Measurements from ENCODE around the gene ACD.

The ACD gene

DNA sequence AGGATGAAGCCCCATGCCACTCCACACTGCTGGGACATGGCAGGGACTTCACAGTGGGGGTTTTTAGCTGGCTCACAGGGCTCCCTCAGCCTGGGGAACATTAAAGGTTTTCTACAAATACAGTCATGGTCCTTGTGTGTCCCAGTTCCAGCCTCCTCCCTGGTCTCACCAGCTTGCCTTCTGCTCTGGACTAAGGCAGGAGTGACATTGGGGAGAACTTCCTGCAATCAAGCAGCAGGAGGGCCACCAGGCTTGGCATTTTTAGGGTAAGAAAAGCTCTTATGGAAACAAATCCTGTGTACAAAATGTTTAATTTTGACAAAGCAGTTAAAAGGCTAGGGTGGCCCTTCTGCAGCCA, 2.6 kb upstream of the ACD start:
- in situ Hi-C loops (cut with MboI; ENCODE audit: low sequenced_read_pairs) = no loop called here

DNA sequence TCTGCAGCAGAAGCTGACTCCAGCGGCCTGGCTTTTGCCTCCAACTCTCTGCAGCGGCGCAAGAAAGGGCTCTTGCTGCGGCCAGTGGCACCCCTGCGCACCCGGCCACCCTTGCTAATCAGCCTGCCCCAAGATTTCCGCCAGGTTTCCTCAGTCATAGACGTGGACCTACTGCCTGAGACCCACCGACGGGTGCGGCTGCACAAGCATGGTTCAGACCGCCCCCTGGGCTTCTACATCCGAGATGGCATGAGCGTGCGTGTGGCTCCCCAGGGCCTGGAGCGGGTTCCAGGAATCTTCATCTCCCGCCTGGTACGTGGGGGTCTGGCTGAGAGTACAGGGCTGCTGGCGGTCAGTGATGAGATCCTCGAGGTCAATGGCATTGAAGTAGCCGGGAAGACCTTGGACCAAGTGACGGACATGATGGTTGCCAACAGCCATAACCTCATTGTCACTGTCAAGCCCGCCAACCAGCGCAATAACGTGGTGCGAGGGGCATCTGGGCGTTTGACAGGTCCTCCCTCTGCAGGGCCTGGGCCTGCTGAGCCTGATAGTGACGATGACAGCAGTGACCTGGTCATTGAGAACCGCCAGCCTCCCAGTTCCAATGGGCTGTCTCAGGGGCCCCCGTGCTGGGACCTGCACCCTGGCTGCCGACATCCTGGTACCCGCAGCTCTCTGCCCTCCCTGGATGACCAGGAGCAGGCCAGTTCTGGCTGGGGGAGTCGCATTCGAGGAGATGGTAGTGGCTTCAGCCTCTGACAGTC, 2.0 kb upstream of the ACD start:
- in situ Hi-C loops (cut with MboI; ENCODE audit: low sequenced_read_pairs) = no loop called here

DNA sequence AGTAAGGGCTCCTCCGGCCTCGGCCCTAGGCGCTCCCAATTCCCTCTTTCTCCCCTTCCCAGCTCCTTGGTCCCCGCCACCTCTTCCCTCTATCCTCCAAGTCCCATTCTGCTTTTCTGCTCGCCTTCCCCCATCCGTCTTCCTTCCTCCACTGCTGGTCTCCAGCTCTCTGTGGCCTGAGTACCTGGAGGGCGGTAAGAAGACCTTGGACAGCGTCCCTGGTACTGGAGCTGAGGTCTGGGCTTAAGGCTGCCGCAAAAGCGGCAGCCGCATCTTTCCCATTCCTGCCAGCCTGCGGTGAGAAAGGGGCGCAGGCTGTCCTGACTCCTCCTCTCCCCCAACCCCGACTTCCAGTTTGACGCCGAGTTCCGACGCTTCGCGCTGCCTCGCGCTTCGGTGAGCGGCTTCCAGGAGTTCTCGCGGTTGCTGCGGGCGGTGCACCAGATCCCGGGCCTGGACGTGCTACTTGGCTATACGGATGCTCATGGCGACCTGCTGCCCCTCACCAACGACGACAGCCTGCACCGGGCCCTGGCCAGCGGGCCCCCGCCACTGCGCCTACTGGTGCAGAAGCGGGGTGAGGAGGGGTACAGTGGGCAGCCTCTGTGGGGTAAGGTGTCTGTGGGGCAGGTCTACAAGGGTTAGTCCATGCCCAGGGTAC, 1.2 kb upstream of the ACD start:
- in situ Hi-C loops (cut with MboI; ENCODE audit: low sequenced_read_pairs) = no loop called here

DNA sequence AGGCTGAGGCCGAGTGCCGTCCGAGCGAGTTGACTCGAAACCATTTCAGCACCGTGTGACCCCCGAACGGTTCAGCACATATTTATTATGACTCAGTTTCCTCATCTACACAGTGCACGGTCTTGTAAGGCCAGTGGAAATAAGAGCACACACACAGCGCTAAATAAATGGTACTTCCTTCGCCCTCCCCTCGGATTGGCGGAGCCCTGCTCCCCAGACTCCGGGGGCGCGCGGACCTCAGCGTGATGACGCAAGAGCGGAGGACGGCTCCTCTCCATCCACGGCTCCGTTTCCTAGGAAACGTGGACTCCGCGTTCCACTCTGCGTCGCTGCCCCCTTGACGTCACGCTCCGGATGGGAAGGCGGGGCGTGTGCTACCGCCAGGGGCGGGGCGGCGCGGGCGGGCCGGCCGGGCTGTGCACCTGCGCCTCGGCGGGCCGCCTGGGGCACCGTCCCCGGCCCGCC, 536 bp upstream of the ACD start, which contains the start of gene PARD6A:
Gene PARD6A, plus strand, starts transcription at position 397 of the 465 bp plus-strand sequence. CDS start 79 bp downstream, outside the sequence.
- in situ Hi-C loops (cut with MboI; ENCODE audit: low sequenced_read_pairs) = no loop called here

DNA sequence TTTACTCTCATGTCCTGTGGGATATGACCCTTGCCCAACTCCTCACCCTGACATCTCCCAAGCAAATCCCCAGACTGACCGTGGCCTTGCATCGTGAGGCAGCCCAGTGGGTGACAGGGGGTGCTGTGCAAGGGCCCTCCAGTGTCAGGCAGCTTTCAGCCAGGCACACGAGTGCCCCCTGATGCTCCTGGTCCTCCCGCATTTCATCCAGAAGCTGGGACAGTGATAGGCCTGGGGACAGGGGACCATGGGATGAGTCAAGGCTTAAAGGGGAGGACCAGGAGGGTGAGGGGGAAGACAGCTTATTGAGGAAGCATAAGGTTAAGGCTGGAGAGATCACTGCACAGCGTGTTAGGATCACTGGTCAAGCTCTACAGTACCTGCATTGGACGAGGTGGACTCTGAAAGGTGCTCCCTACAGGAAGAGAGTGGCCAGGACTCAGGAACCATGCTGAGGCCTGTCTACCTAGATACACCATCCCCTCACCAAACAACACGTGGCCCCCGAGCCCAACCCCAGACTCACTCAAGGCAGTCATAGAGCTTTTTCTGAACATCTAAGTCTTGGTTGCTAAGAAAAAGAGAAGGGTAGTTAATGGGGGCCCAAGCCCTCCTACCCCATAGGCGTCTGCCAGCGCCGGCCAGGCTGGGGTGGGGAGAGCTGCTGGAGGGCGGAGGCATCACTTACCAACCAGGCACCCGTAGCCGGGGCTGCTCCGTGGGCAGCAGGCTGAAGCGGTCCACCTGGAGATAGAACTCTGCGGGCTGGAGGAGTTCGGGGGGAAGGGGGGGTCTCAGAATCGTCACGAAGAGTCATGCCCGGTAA, 998 bp downstream of the ACD start:
- in situ Hi-C loops (cut with MboI; ENCODE audit: low sequenced_read_pairs) = no loop called here

DNA sequence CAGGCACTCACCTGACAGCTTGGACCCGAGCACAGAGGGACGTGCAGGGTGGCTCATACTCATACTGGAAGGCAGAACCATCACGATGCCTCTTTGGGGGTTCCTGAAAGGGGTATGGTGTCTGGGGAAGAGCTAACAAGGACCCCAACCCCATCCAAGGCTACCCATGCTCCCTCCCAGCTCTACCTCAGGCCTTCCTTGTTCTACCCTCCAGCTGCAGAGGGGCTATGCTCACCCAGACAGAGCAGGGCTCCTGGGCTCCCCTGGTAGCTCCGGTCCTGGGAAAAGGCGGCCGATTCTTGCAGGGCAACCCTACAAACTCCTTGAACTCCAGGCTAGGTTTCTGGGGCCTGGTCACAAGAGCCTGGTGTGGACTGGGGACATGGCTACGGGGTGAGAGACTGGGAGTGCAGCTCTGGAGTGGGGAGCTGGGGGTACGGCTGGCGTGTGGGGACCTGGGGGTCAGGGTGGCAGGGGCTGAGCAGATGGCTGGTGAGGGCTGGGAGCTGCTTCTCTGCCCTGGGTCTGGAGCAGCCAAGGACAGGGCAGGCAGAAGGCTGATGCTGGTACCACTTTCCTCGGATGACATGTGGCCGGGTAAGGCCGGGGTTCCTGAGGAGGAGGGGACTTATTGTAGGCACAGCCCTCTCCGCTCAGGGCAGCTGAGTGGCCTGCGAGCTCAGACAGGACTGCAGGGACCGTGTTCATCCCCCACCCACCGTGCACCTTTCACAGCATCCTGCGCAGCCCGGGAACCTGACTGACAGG, 2.1 kb downstream of the ACD start:
- in situ Hi-C loops (cut with MboI; ENCODE audit: low sequenced_read_pairs) = no loop called here

DNA sequence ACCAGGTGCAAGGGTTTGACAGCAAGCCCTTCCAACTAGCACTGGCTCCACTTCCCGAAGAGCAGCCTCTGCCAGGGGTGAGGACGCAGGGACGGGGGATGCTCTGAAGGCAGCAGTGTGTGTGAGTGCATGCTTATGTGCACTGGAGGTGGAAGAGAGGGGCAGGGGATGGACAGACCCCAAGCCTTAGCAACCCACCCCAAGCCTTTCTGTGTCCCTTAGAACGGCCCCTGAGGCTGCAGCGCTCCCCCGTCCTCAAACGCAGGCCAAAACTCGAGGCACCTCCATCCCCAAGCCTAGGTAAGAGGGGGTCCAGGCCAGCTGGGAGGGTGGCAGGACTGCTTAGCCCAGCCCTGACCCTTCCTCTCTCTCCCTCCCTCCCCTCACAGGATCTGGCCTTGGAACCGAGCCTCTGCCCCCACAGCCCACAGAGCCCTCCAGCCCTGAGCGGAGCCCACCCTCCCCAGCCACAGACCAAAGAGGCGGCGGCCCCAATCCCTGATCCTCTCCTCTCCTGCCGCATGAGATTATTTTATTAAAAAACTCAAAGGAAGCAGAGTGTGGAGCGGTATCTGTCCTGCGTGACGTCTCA, 2.9 kb downstream of the ACD start:
- in situ Hi-C loops (cut with MboI; ENCODE audit: low sequenced_read_pairs) = no loop called here

DNA sequence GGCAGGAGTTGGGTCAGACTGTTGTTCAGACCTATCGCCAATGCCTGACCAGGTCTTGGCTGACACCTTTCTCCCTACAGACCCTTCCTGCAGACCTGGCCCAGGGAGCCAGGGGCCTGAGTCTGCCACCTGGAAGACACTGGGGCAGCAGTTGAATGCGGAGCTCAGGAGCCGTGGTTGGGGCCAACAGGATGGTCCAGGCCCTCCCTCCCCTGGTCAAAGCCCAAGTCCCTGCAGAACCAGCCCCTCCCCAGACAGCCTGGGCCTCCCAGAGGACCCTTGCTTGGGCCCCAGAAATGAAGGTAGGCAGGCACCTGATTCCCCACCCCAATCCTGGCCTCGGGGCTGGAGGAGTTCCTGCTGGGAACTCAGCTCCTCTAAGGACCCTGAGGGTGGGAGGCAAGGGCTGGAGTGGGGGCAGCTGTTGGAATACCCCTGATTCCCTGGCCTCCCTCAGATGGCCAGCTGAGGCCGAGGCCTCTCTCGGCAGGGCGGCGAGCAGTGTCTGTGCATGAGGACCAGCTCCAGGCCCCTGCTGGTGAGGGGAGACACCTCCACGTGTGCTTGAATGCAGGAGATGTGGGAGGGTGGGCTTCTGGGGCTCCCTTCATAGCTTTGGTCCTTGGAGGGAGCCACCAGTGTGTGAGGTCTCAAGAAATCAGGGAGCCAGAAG, 3.6 kb downstream of the ACD start:
- in situ Hi-C loops (cut with MboI; ENCODE audit: low sequenced_read_pairs) = no loop called here

DNA sequence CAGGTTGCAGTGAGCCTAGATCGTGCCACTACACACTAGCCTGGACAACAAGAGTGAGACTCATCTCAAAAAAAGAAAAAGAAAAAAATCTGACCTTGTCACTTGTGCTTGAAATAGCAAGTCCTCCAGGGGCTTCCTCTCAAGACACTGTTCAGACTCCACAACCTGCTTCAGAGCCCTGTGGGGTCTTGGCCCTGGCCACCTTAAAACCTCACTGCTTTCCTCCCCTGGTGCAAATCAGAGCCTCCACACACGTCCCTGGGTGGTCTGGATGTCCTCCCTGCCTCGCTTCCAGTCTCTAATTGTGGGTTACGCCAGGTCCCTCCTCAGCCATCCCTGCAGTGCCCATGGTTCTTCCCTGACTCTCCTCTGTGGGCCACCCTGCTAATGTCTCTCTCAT, 4.7 kb downstream of the ACD start:
- in situ Hi-C loops (cut with MboI; ENCODE audit: low sequenced_read_pairs) = no loop called here

DNA sequence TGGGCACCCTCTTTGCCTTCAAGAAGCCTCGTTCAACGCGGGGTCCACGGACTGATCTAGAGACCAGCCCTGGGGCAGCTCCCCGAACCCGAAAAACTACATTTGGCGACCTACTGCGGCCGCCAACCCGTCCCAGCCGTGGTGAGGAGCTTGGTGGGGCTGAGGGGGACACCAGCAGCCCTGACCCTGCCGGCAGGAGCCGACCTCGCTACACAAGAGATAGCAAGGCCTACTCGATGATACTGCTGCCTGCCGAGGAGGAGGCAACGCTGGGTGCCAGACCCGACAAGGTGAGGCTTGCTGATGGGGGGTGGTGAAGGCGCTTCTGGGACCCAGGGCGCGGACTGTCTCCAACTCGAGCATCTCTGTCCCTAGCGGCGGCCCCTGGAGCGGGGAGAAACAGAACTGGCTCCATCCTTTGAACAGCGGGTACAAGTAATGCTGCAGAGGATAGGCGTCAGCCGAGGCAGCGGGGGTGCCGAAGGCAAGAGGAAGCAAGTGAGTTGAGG, 5.6 kb downstream of the ACD start:
- in situ Hi-C loops (cut with MboI; ENCODE audit: low sequenced_read_pairs) = no loop called here

DNA sequence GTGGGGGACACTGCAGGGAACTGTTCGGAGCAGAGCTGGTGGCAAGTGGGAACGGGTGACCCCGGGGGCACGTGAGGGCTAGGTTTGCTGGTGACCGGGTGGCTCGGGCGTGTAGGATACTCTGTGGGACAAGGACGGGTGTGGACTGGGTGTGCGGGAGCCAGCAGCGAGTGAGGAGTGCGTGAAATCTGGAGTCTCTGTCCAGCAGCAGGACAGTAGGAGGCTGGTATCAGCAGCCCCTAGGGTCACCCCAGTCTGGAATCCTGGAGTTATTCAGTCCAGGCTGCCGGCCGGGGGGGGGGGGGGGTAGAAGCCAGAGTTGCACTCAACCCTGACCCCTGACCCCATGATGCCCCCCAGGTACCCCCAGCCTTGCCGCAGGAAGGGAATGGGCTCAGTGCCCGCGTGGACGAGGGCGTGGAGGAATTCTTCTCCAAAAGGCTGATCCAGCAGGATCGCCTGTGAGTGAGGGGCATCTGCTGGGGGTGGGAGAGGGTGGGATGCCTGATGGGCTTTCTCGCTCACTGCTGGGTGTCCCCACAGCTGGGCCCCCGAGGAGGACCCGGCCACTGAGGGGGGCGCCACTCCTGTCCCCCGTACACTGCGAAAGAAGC, 6.2 kb downstream of the ACD start:
- in situ Hi-C loops (cut with MboI; ENCODE audit: low sequenced_read_pairs) = no loop called here

DNA sequence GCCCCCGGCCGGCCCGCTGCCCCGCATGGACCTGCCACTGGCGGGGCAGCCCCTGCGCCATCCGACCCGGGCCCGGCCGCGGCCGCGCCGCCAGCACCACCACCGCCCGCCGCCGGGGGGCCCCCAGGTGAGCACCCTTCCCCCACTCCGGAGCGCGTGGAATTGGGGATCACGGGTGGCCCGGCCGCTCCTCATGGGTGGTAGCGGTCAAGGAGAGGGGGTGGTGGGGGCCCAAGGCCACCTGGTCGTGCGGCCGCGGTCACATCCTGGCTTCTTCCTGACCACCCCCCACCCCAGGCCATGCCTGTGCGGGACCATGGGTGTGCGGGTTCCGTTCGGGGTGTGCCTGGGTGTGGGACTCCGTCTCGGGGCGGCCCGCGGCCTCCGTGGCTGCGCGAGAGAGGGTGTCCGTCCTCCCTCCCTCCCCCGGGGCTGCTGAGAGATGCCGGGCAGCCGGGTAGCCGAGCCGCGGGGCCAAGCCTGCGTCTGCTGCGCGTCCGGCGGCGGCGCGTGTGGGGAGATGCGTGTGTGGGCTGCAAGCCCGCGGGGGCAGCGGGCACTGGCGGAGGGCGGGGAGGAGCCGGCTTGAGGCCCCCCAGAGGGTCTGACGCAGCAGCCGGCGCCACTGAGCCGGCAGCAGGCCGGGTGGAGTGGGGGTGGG, 6.8 kb downstream of the ACD start:
- in situ Hi-C loops (cut with MboI; ENCODE audit: low sequenced_read_pairs) = no loop called here

DNA sequence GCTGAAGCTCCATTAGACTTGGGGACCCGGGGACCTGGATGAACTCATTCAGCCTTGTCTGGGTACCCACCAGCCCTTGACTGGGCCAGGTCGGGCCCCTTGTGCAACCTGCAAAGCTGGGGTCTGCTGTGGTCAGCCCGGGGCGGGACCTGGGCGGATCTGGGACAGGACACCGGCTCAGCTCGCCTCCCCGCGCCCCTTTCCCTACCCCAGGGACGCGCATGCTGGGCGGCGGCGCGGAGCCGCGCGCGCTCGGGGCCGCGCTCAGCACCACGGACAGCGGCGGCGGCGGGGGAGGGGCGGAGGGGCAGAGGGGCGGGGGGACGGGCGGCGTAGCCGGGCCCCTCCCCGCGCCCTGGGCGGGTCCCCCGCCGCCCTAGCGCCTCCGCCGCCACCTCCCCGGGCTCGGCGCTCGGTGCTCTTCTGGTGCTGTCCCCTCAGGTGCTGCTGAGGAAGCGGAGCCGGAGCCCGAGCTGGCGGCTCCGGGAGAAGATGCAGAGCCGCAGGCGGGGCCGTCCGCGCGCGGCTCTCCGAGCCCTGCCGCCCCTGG, 7.4 kb downstream of the ACD start:
- in situ Hi-C loops (cut with MboI; ENCODE audit: low sequenced_read_pairs) = no loop called here

DNA sequence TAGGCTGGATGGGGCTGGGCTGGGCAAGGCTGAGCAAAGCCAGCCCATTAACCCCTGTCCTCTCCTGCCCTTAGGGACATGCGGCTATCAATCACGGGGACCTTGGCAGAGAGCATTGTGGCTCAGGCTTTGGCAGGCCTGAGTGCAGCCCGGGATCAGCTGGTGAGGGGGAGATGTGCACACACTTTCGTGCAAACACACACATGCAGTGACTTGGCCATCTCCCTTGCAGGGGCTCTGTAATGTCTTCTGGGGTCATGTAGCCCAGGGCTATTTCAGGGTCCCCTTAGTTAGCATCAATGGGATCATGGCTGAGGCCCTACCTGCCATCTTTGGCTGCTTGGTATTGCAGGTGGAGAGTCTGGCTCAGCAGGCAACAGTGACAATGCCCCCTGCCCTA, 8.2 kb downstream of the ACD start:
- in situ Hi-C loops (cut with MboI; ENCODE audit: low sequenced_read_pairs) = no loop called here

DNA sequence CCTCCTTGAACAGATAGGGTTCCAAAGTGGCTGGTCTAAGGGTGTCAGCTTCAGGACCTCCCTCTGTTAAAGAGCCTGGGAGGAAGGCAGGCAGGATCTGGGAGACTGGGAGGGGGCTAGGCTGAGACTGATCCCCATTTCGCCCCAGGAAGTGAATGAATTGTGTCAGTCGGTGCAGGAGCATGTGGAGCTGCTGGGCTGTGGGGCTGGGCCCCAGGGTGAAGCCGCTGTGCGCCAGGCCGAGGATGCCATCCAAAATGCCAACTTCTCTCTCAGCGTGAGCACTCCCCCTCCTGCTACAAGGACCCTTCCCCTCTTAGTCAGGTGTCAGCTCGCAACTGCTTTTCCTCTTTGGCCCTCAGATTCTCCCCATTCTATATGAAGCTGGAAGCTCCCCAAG, 9.0 kb downstream of the ACD start:
- in situ Hi-C loops (cut with MboI; ENCODE audit: low sequenced_read_pairs) = no loop called here

DNA sequence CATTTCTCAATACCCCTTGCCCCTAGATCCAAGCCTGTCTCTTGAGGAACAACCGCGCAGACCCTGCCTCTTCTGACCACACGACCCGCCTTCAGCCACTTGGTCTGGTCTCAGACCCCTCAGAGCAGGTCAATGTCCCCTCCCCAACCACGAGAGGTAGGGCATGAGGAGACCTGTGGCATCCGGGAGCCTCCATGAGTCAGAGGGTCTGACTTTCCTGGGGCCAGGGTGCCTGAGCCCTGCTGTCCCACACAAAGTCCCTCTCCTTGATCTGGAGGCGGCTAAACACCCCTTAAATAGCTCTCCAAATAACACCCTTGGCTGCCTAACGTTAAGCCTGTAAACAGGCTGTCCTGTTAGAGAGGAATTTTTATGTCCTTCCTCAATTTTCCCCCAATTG, 10.0 kb downstream of the ACD start:
- in situ Hi-C loops (cut with MboI; ENCODE audit: low sequenced_read_pairs) = no loop called here

DNA sequence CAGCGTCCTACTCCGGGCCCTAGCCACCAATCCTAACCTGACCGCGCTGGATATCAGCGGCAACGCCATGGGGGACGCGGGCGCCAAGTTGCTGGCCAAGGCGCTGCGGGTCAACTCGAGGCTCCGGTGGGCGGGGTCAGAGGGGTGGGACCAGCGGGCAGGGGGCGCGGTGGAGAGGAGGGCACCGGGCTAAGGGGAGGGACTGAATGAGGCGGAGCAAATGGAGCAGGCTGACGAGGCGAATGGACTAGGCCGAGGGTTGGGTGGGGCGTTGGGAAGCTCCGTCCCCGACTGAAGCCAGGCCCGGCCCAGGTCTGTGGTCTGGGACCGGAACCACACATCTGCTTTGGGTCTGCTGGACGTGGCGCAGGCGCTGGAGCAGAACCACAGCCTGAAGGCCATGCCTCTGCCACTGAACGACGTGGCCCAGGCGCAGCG, 10.5 kb downstream of the ACD start:
- in situ Hi-C loops (cut with MboI; ENCODE audit: low sequenced_read_pairs) = no loop called here

DNA sequence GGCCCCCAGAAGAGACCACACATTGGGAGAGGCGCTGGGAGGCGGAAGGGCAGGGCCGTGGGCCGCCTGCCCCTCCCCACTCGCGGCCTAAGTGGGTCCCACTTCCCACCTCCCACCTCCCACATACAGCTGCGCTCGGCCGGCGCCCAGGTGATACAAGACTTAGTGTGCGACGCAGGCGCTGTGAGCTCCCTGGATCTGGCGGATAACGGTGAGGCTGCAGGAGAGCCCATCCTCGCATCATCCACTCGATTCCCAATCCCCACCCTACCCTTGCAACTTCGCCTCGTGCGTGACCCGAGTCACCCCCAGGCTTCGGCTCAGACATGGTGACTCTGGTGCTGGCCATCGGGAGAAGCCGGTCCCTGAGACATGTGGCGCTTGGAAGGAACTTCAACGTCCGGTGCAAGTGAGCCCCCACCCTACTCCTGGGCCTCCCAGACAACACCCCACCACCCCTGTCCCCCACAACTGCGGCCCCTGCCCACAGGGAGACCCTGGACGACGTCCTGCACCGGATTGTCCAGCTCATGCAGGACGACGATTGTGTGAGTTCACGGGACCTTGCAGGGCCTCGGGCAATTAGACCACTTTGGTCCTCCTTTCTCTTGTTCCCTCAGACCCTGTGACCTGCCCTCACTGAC, 11.2 kb downstream of the ACD start:
- in situ Hi-C loops (cut with MboI; ENCODE audit: low sequenced_read_pairs) = no loop called here
